Lower lobe of right lung (tissue), 2 donors: ENCODE data around the gene CCDC40. TPM values are rescaled to one million over a fixed set of nuclear protein-coding genes. Genes with fewer than 3 reads are reported as not detected.

Experiments
- ATAC-seq, 2 donors: fragments of 200-7000 bp; cut with Tn5 transposase; one replicate each; pipeline ENCODE4 v1.9.1; 2020 to 2022; ENCODE audit warnings: mild to moderate bottlenecking in 2 of 2, moderate library complexity in 2 of 2
- DNase-seq: peaks from one replicate; pipeline ENCODE4 v3.0.0-alpha.2; 2020
- H3K27ac ChIP-seq: fragments of 200-600 bp; one replicate; pipeline ENCODE4 v1.8.0; 2022
- H3K27me3 ChIP-seq: fragments of 200-600 bp; one replicate; pipeline ENCODE4 v1.8.0; 2022; ENCODE audit warnings: low read depth
- H3K36me3 ChIP-seq: fragments of 200-600 bp; one replicate; pipeline ENCODE4 v1.8.0; 2022; ENCODE audit warnings: mild to moderate bottlenecking
- H3K4me1 ChIP-seq: fragments of 200-600 bp; one replicate; pipeline ENCODE4 v1.8.0; 2022
- H3K4me3 ChIP-seq: fragments of 200-600 bp; one replicate; pipeline ENCODE4 v1.8.0; 2022; ENCODE audit warnings: mild to moderate bottlenecking
- H3K9me3 ChIP-seq: fragments of 200-600 bp; one replicate; pipeline ENCODE4 v1.8.0; 2022
- CTCF ChIP-seq: fragments of 200-600 bp; IDR thresholded peaks from one replicate; pipeline ENCODE4 v1.8.0; 2022; ENCODE audit warnings: antibody characterized with exemption, mild to moderate bottlenecking
- intact Hi-C: fragments of 100-400 bp; cut with DNase I; formaldehyde crosslinking; loops from one replicate; pipeline ENCODE4 v1.11.0; 2022
- total RNA-seq: library from RNA; stranded (reverse); fragmentation: NEBNext Ultra II Directional; extraction: Animal tissue kit (Norgen Biotek cat#: 25700); gene quantifications from one replicate; pipeline ENCODE4 v1.2.1, GENCODE V29; 2021
- donor health status: DM: no; HTN: yes; CAD: no; lungs with severe emphysema.

CCDC40 gene
- total RNA-seq, 1 donor from 2014 or later: 14.1 TPM

- Histone ChIP-seq H3K36me3 (peaks cover 2% of the 10 kb centered on the region), H3K27me3 (no peaks in the 10 kb centered on the region), H3K4me3 (no peak overlapping the region), H3K9me3 (no peaks in the 10 kb centered on the region), H3K4me1 (no peaks in the 10 kb centered on the region), H3K27ac (no peak overlapping the region)
- peak; percentile 18 for TF ChIP-seq CTCF
- no peak for DNase-seq
- intact Hi-C loops: no loop called here
- peak; percentile 60 to 64 for ATAC-seq
Observed at GRCh38 chr17:80124351-80124981, 88.0 kb downstream of the CCDC40 start.

DNA sequence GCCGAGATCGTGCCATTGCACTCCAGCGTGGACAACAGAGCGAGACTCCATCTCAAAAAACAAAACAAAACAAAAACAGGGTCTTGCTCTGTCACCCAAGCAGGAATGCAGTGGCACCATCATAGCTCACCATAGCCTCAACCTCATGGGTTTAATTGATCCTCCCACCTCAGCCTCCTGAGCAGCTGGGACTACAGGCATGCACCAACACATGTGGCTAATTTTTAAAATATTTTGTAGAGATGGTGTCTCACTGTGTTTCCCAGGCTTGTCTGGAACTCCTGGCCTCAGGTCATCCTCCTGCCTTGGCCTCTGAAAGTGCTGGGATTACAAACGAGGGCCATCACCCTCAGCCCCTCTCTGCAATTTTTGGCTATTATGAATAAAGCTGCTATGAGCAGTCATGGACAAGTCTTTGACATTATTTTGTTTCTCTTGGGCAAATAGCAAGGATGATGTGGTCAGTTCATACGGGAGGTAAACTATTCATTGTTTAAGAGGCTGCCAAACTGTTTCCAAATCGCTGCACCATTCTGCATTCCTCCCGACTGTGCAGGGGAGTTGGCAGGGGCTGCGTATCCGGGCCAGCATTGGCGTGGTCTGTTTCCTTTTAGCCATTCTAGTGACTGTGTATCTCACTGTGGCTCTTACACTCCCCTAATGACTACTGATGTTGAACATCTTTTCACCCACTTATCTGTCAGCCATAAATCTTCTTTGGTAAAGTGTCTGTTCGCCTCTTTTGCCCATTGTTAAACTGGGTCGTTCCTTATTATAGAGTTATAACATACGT, 89.4 kb downstream of the CCDC40 start:
- intact Hi-C loops: no loop called here
- Histone ChIP-seq H3K4me3 (no peak overlapping the region), H3K27ac (no peak overlapping the region), H3K9me3 (no peaks in the 10 kb centered on the region), H3K4me1 (no peaks in the 10 kb centered on the region), H3K36me3 (no peaks in the 10 kb centered on the region), H3K27me3 (no peaks in the 10 kb centered on the region)
- no peak for TF ChIP-seq CTCF
- ATAC-seq (no peak), DNase-seq (no peak)

GRCh38 chr17:80126449-80126715, 89.9 kb downstream of the CCDC40 start:
- Histone ChIP-seq H3K27ac (no peak overlapping the region), H3K36me3 (no peaks in the 10 kb centered on the region), H3K4me3 (no peak overlapping the region), H3K9me3 (no peaks in the 10 kb centered on the region), H3K27me3 (no peaks in the 10 kb centered on the region), H3K4me1 (no peaks in the 10 kb centered on the region)
- no peak for TF ChIP-seq CTCF
- DNase-seq (no peak), ATAC-seq (no peak)
- intact Hi-C loops: no loop called here

- Histone ChIP-seq H3K36me3 (peaks cover 14% of the 10 kb centered on the region), H3K4me3 (no peak overlapping the region), H3K9me3 (no peaks in the 10 kb centered on the region), H3K27me3 (no peaks in the 10 kb centered on the region), H3K4me1 (no peaks in the 10 kb centered on the region), H3K27ac (no peak overlapping the region)
- no peak for TF ChIP-seq CTCF
- ATAC-seq (no peak), DNase-seq (no peak)
- intact Hi-C loops: no loop called here
Observed at GRCh38 chr17:80129006-80129565, 92.6 kb downstream of the CCDC40 start.

DNA sequence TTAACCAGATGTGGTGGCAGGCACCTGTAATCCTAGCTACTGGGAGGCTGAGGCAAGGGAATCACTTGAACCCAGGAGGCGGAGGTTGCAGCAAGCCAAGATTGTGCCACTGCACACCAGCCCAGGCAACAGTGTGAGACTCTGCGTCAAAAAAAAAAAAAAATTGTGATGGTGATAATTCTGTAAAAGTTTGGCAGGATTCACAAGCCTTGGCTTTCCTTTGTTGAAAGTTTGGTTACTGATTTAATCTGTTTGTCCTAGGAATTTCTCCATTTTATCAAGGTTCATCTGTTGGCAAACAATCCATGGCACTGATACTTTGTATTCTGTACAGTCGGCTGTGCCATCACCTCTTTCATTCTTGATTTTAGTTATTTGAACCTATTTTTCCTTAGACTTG, 94.5 kb downstream of the CCDC40 start:
- TF ChIP-seq CTCF: no peak
- Histone ChIP-seq H3K27me3 (no peaks in the 10 kb centered on the region), H3K9me3 (no peaks in the 10 kb centered on the region), H3K4me1 (no peaks in the 10 kb centered on the region), H3K36me3 (peaks cover 33% of the 10 kb centered on the region), H3K4me3 (no peak overlapping the region), H3K27ac (no peak overlapping the region)
- DNase-seq (no peak), ATAC-seq (no peak)
- intact Hi-C loops: no loop called here
